ENCODE results near the gene TENT5C.
"Not testable (repeated sequence)": the region's sequence is repeated elsewhere in the genome, so short reads cannot be mapped to it uniquely, and the experiment has no call there.

TENT5C gene

GRCh38 chr1:117605774-117606648, at the start of gene TENT5C:
TENT5C (plus strand) TSS chr1:117606048; CDS start chr1:117622869, 16,821 bp downstream.
- peak; percentile 98 for DNase-seq (ENCODE audit: low read depth)

- no peak for DNase-seq (ENCODE audit: low read depth)
Observed at GRCh38 chr1:117556341-117556740, 49.5 kb upstream of the TENT5C start.

GRCh38 chr1:117556976-117557375, 48.9 kb upstream of the TENT5C start:
- DNase-seq (ENCODE audit: low read depth): no peak

GRCh38 chr1:117558451-117558850, 47.4 kb upstream of the TENT5C start:
- DNase-seq (ENCODE audit: low read depth): not testable (repeated sequence)

GRCh38 chr1:117559139-117559538, 46.7 kb upstream of the TENT5C start:
- no peak for DNase-seq (ENCODE audit: low read depth)

- no peak for DNase-seq (ENCODE audit: low read depth)
Observed at GRCh38 chr1:117559985-117560384, 45.9 kb upstream of the TENT5C start.

- DNase-seq (ENCODE audit: low read depth): no peak
Observed at GRCh38 chr1:117561071-117561470, 44.8 kb upstream of the TENT5C start.

- no peak for DNase-seq (ENCODE audit: low read depth)
Observed at GRCh38 chr1:117561551-117561950, 44.3 kb upstream of the TENT5C start.

- no peak for DNase-seq (ENCODE audit: low read depth)
Observed at GRCh38 chr1:117562581-117563491, 43.0 kb upstream of the TENT5C start.

GRCh38 chr1:117563492-117563875, 42.4 kb upstream of the TENT5C start:
- no peak for DNase-seq (ENCODE audit: low read depth)

- no peak for DNase-seq (ENCODE audit: low read depth)
Observed at GRCh38 chr1:117564227-117565075, 41.4 kb upstream of the TENT5C start.

- DNase-seq (ENCODE audit: low read depth): no peak
Observed at GRCh38 chr1:117565076-117565556, 40.7 kb upstream of the TENT5C start.

GRCh38 chr1:117565745-117566455, 39.9 kb upstream of the TENT5C start:
- no peak for DNase-seq (ENCODE audit: low read depth)

- no peak for DNase-seq (ENCODE audit: low read depth)
Observed at GRCh38 chr1:117566556-117566955, 39.3 kb upstream of the TENT5C start.

- no peak for DNase-seq (ENCODE audit: low read depth)
Observed at GRCh38 chr1:117567435-117567834, 38.4 kb upstream of the TENT5C start.

- DNase-seq (ENCODE audit: low read depth): no peak
Observed at GRCh38 chr1:117567976-117568375, 37.9 kb upstream of the TENT5C start.

GRCh38 chr1:117568999-117569398, 36.8 kb upstream of the TENT5C start:
- DNase-seq (ENCODE audit: low read depth): no peak

- no peak for DNase-seq (ENCODE audit: low read depth)
Observed at GRCh38 chr1:117569856-117570255, 36.0 kb upstream of the TENT5C start.

- no peak for DNase-seq (ENCODE audit: low read depth)
Observed at GRCh38 chr1:117570988-117571409, 34.8 kb upstream of the TENT5C start.

GRCh38 chr1:117571496-117571895, 34.4 kb upstream of the TENT5C start:
- DNase-seq (ENCODE audit: low read depth): no peak

GRCh38 chr1:117572546-117572945, 33.3 kb upstream of the TENT5C start:
- DNase-seq (ENCODE audit: low read depth): no peak
